HEK293T (cell line): ENCODE results near the gene FAM168A.

Experiments used
- CTCF ChIA-PET: fragments of 350-600 bp; formaldehyde crosslinking; extraction: SDS; loops from one replicate; lab custom pipeline; 2021; ENCODE audit warnings: antibody characterized with exemption, inconsistent platforms; lab: Yijun Ruan, JAX
- POLR2A ChIA-PET: fragments of 350-600 bp; formaldehyde crosslinking; extraction: SDS; loops from one replicate; lab custom pipeline; 2020; ENCODE audit warnings: antibody characterized with exemption, inconsistent platforms; lab: Yijun Ruan, JAX
- DNase-seq: peaks from one replicate; pipeline ENCODE4 v3.0.0; 2012; ENCODE audit warnings: mixed read lengths; ENCODE audit errors: extremely low spot score
- ARNT ChIP-seq: fragments of 450-650 bp; IDR thresholded peaks from 2 replicates; pipeline ENCODE4 v1.6.1; 2017; ENCODE audit warnings: mild to moderate bottlenecking
- BHLHE40 ChIP-seq: fragments of 450-650 bp; IDR thresholded peaks from 2 replicates; pipeline ENCODE4 v1.6.1; 2016; ENCODE audit warnings: mild to moderate bottlenecking, moderate library complexity, borderline replicate concordance
- CTBP1 ChIP-seq: fragments of 450-650 bp; IDR thresholded peaks from 2 replicates; pipeline ENCODE4 v1.6.1; 2016; ENCODE audit warnings: borderline replicate concordance
- ELF4 ChIP-seq: fragments of 450-650 bp; IDR thresholded peaks from 2 replicates; pipeline ENCODE4 v1.6.1; 2017; ENCODE audit warnings: antibody characterized with exemption
- FOXA1 ChIP-seq: fragments of 450-650 bp; IDR thresholded peaks from 2 replicates; pipeline ENCODE4 v1.6.1; 2016; ENCODE audit warnings: mild to moderate bottlenecking
- FOXK2 ChIP-seq: fragments of 450-650 bp; IDR thresholded peaks from 2 replicates; pipeline ENCODE4 v1.6.1; 2016; ENCODE audit warnings: mild to moderate bottlenecking
- FOXM1 ChIP-seq: fragments of 450-650 bp; IDR thresholded peaks from 2 replicates; pipeline ENCODE4 v1.6.1; 2017; ENCODE audit warnings: mild to moderate bottlenecking, borderline replicate concordance
- HDGF ChIP-seq: fragments of 450-650 bp; IDR thresholded peaks from 2 replicates; pipeline ENCODE4 v1.6.1; 2017; ENCODE audit warnings: antibody characterized with exemption, borderline replicate concordance
- L3MBTL2 ChIP-seq: fragments of 450-650 bp; conservative IDR thresholded peaks from 2 replicates; pipeline ENCODE4 v1.6.1; 2016; ENCODE audit warnings: mild to moderate bottlenecking
- LEF1 ChIP-seq: fragments of 450-650 bp; IDR thresholded peaks from 2 replicates; pipeline ENCODE4 v1.6.1; 2017; ENCODE audit warnings: mild to moderate bottlenecking, borderline replicate concordance
- NFRKB ChIP-seq: fragments of 450-650 bp; IDR thresholded peaks from 2 replicates; pipeline ENCODE4 v1.6.1; 2016; ENCODE audit warnings: mild to moderate bottlenecking, moderate library complexity
- PKNOX1 ChIP-seq: fragments of 450-650 bp; IDR thresholded peaks from 2 replicates; pipeline ENCODE4 v1.6.1; 2016
- SP1 ChIP-seq: fragments of 450-650 bp; IDR thresholded peaks from 2 replicates; pipeline ENCODE4 v1.6.1; 2017
- SUZ12 ChIP-seq: fragments of 450-650 bp; IDR thresholded peaks from 2 replicates; pipeline ENCODE4 v1.6.1; 2016; ENCODE audit warnings: mild to moderate bottlenecking
- TARDBP ChIP-seq: fragments of 450-650 bp; IDR thresholded peaks from 2 replicates; pipeline ENCODE4 v1.6.1; 2016
- ZNF384 ChIP-seq: fragments of 450-650 bp; IDR thresholded peaks from 2 replicates; pipeline ENCODE4 v1.6.1; 2016

FAM168A gene

DNA sequence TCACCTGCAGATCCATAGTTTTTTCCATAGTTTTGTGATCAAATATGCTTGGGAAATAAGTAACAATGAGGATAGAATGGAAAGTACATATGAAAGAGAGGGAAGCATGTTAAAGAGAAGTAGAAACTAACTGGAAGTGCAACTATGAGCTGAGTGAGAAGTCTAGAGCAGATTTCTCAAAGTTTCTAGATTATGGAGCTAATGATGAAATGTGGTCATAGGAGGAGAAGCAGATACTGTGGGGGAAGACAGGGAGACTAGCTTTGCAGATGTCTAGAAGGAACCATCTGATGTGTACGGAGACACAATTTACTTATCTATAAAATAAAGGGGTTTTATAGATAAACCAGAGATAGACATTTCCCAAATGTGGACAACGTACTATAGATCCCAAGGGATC, 184.7 kb downstream of the FAM168A start:
- DNase-seq: no peak
- TF ChIP-seq ELF4: no peak
- TF ChIP-seq FOXM1: no peak
- TF ChIP-seq TARDBP: no peak
- TF ChIP-seq PKNOX1: no peak
- no peak for TF ChIP-seq FOXA1
- TF ChIP-seq ARNT: no peak
- no peak for TF ChIP-seq SUZ12
- TF ChIP-seq BHLHE40: no peak
- TF ChIP-seq L3MBTL2: no peak
- TF ChIP-seq SP1: no peak
- no peak for TF ChIP-seq HDGF
- no peak for TF ChIP-seq CTBP1
- no peak for TF ChIP-seq LEF1
- ChIA-PET POLR2A (no interaction called here), CTCF (no interaction called here)

DNA sequence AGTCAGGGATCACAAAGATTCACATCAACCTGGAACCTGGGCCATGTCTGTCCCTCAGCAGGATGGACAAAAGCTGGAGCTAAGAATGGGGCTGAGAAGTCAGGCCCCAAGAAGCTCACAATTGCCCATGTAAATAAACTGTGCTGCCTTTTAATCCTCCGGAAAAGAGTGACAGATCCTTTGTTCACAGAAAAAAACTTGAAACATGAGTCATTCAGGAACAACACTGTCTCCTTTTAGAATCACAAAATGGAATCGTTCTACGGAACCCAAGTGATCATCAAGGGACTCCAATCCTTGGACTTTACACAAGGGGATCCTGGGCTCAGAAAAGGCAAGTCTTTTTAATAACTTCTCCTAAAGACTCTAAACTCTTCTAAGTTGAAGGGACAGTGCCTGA, 185.6 kb downstream of the FAM168A start:
- no peak for DNase-seq
- ChIA-PET CTCF (no interaction called here), POLR2A (no interaction called here)
- TF ChIP-seq LEF1 (no peak), NFRKB (no peak), SUZ12 (no peak), PKNOX1 (no peak), ARNT (no peak), HDGF (no peak), FOXK2 (no peak), BHLHE40 (no peak), TARDBP (no peak), ELF4 (no peak)

- POLR2A ChIA-PET: no interaction called here
- TF ChIP-seq TARDBP (no peak), ELF4 (no peak), FOXA1 (no peak), PKNOX1 (no peak), BHLHE40 (no peak), LEF1 (no peak), CTBP1 (no peak), FOXM1 (no peak), HDGF (no peak), ZNF384 (no peak)
- CTCF ChIA-PET: no interaction called here
- DNase-seq: no peak
Measured at GRCh38 chr11:73411031-73411430, 186.9 kb downstream of the FAM168A start.

GRCh38 chr11:73410627-73411026, 187.3 kb downstream of the FAM168A start:
- no peak for DNase-seq
- ChIA-PET CTCF (no interaction called here), POLR2A (no interaction called here)
- no peak for TF ChIP-seq FOXK2
- TF ChIP-seq LEF1: no peak
- no peak for TF ChIP-seq ZNF384
- no peak for TF ChIP-seq BHLHE40
- no peak for TF ChIP-seq ARNT

- CTCF ChIA-PET: no interaction called here
- TF ChIP-seq ELF4 (no peak), CTBP1 (no peak), BHLHE40 (no peak), LEF1 (no peak), SUZ12 (no peak), HDGF (no peak)
- POLR2A ChIA-PET: no interaction called here
Measured at GRCh38 chr11:73409431-73409830, 188.5 kb downstream of the FAM168A start.

GRCh38 chr11:73406619-73407018, 191.3 kb downstream of the FAM168A start:
- no peak for TF ChIP-seq NFRKB
- no peak for TF ChIP-seq FOXM1
- TF ChIP-seq ELF4: no peak
- no peak for TF ChIP-seq PKNOX1
- TF ChIP-seq L3MBTL2: no peak
- TF ChIP-seq FOXK2: no peak
- TF ChIP-seq FOXA1: no peak
- TF ChIP-seq LEF1: no peak
- no peak for TF ChIP-seq ZNF384
- no peak for TF ChIP-seq HDGF
- TF ChIP-seq TARDBP: no peak
- no peak for TF ChIP-seq SUZ12
- no peak for TF ChIP-seq ARNT
- no peak for TF ChIP-seq BHLHE40
- no peak for DNase-seq
- ChIA-PET POLR2A (interaction anchor here (0.6 to 0.9 kb wide), 2 partner anchors 10 to 609 kb away, joined by 3 to 5 read pairs; no protein-coding TSS in a partner anchor), CTCF (interaction anchor here (1.3 kb wide), 1 partner anchor 55 kb away, joined by 3 read pairs; no protein-coding TSS in a partner anchor)

More at GRCh38 chr11:73409431-73409830, 188.5 kb downstream of the FAM168A start:
- no peak for DNase-seq
